Keratinocyte (primary cell): ENCODE results near the gene RAB8B.

Source experiments
- EZH2 ChIP-seq: IDR thresholded peaks from one replicate; pipeline ENCODE4 v1.6.1; 2012; ENCODE audit warnings: inconsistent platforms, mild to moderate bottlenecking, low read length, moderate library complexity
- TF ChIP-seq, protein P1 (sequence below), 3 experiments: IDR thresholded peaks in 1 of 3; conservative IDR thresholded peaks in 1 of 3; optimal IDR thresholded peaks in 1 of 3; 2 replicates in 2 of 3; 3 replicates in 1 of 3; pipeline versions ENCODE3 to v1.5.1; 2011; ENCODE audit warnings: low read length in 3 of 3, mild to moderate bottlenecking in 3 of 3, moderate library complexity in 2 of 3, control low read depth in 1 of 3, inconsistent platforms in 1 of 3; ENCODE audit not compliant: insufficient read depth in 2 of 3; ENCODE audit errors: extremely low read depth in 1 of 3

- no peak for TF ChIP-seq EZH2
- TF ChIP-seq, protein P1, sequence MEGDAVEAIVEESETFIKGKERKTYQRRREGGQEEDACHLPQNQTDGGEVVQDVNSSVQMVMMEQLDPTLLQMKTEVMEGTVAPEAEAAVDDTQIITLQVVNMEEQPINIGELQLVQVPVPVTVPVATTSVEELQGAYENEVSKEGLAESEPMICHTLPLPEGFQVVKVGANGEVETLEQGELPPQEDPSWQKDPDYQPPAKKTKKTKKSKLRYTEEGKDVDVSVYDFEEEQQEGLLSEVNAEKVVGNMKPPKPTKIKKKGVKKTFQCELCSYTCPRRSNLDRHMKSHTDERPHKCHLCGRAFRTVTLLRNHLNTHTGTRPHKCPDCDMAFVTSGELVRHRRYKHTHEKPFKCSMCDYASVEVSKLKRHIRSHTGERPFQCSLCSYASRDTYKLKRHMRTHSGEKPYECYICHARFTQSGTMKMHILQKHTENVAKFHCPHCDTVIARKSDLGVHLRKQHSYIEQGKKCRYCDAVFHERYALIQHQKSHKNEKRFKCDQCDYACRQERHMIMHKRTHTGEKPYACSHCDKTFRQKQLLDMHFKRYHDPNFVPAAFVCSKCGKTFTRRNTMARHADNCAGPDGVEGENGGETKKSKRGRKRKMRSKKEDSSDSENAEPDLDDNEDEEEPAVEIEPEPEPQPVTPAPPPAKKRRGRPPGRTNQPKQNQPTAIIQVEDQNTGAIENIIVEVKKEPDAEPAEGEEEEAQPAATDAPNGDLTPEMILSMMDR (optimal IDR thresholded peaks at IDR 0.05 in 1 of 3, IDR thresholded peaks at IDR 0.05 in 1 of 3, conservative IDR thresholded peaks at IDR 0.05 in 1 of 3; ENCODE audit: extremely low read depth in 1 of 3, insufficient read depth in 2 of 3, low read length in 3 of 3), result no peak
Observed at GRCh38 chr15:63211092-63211490, 21.7 kb downstream of the RAB8B start.
